Measurements from ENCODE around the gene ATP6V0D1. TPM values are rescaled to one million over a fixed set of nuclear protein-coding genes. Genes with fewer than 3 reads are reported as not detected.

The ATP6V0D1 gene
- total RNA-seq, 1 donor from 2014 or later = 31.8 TPM

- intact Hi-C loops (cut with micrococcal nuclease) = no loop called here
- no peak overlapping the region for H3K4me3 Mint-ChIP-seq
- no peak overlapping the region for H3K27ac Mint-ChIP-seq
- no peaks in the 10 kb centered on the region for H3K4me1 Mint-ChIP-seq
- peaks cover 7% of the 10 kb centered on the region for H3K27me3 Mint-ChIP-seq
- no peaks in the 10 kb centered on the region for H3K9me3 Mint-ChIP-seq
- DNase-seq = no peak
- H3K36me3 Mint-ChIP-seq (ENCODE audit: low read depth) = no peaks in the 10 kb centered on the region
These were observed 80.1 kb downstream of the ATP6V0D1 start for GRCh38 chr16:67400901-67401300.

GRCh38 chr16:67399749-67400704 lies 80.9 kb downstream of the ATP6V0D1 start:
- Mint-ChIP-seq H3K27me3 (peaks cover 15% of the 10 kb centered on the region), H3K36me3 (ENCODE audit: low read depth) (no peaks in the 10 kb centered on the region), H3K27ac (no peak overlapping the region), H3K4me1 (no peaks in the 10 kb centered on the region), H3K4me3 (no peak overlapping the region), H3K9me3 (no peaks in the 10 kb centered on the region)
- intact Hi-C loops (cut with micrococcal nuclease) = loop anchor here (1.0 to 10.0 kb wide), 3 partner anchors 55 to 140 kb away; partner anchors contain the start of gene PLEKHG4
- DNase-seq = no peak

GRCh38 chr16:67399218-67399733 lies 81.7 kb downstream of the ATP6V0D1 start:
- DNase-seq = peak; percentile 87
- intact Hi-C loops (cut with micrococcal nuclease) = loop anchor here (1.0 to 10.0 kb wide), 3 partner anchors 54 to 139 kb away; partner anchors contain the start of gene PLEKHG4
- no peak overlapping the region for H3K27ac Mint-ChIP-seq
- no peak overlapping the region for H3K4me3 Mint-ChIP-seq
- H3K4me1 Mint-ChIP-seq = no peaks in the 10 kb centered on the region
- no peaks in the 10 kb centered on the region for H3K9me3 Mint-ChIP-seq
- H3K27me3 Mint-ChIP-seq = peaks cover 18% of the 10 kb centered on the region
- no peaks in the 10 kb centered on the region for H3K36me3 Mint-ChIP-seq (ENCODE audit: low read depth)

GRCh38 chr16:67398546-67399217 lies 82.3 kb downstream of the ATP6V0D1 start:
- peaks cover 24% of the 10 kb centered on the region for H3K27me3 Mint-ChIP-seq
- H3K27ac Mint-ChIP-seq = no peak overlapping the region
- H3K36me3 Mint-ChIP-seq (ENCODE audit: low read depth) = no peaks in the 10 kb centered on the region
- no peak overlapping the region for H3K4me3 Mint-ChIP-seq
- DNase-seq = no peak
- H3K9me3 Mint-ChIP-seq = no peaks in the 10 kb centered on the region
- H3K4me1 Mint-ChIP-seq = peaks cover 4% of the 10 kb centered on the region
- intact Hi-C loops (cut with micrococcal nuclease) = loop anchor here (1.0 to 10.0 kb wide), 3 partner anchors 54 to 138 kb away; partner anchors contain the start of gene PLEKHG4

- DNase-seq = no peak
- peaks cover 27% of the 10 kb centered on the region for H3K27me3 Mint-ChIP-seq
- no peaks in the 10 kb centered on the region for H3K36me3 Mint-ChIP-seq (ENCODE audit: low read depth)
- no peak overlapping the region for H3K4me3 Mint-ChIP-seq
- intact Hi-C loops (cut with micrococcal nuclease) = loop anchor here (5.0 to 10.0 kb wide), 2 partner anchors 53 to 121 kb away; partner anchors contain the start of gene PLEKHG4
- peaks cover 4% of the 10 kb centered on the region for H3K4me1 Mint-ChIP-seq
- H3K9me3 Mint-ChIP-seq = no peaks in the 10 kb centered on the region
- no peak overlapping the region for H3K27ac Mint-ChIP-seq
These were observed 83.0 kb downstream of the ATP6V0D1 start for GRCh38 chr16:67397812-67398545.

- no peak overlapping the region for H3K27ac Mint-ChIP-seq
- DNase-seq = no peak
- no peaks in the 10 kb centered on the region for H3K36me3 Mint-ChIP-seq (ENCODE audit: low read depth)
These were observed 83.7 kb downstream of the ATP6V0D1 start for GRCh38 chr16:67397036-67397801.

GRCh38 chr16:67396159-67397035 lies 84.6 kb downstream of the ATP6V0D1 start:
- no peak overlapping the region for H3K27ac Mint-ChIP-seq
- peaks cover 37% of the 10 kb centered on the region for H3K27me3 Mint-ChIP-seq
- peaks cover 4% of the 10 kb centered on the region for H3K4me1 Mint-ChIP-seq
- H3K36me3 Mint-ChIP-seq (ENCODE audit: low read depth) = no peaks in the 10 kb centered on the region
- H3K9me3 Mint-ChIP-seq = no peaks in the 10 kb centered on the region
- DNase-seq = no peak
- no peak overlapping the region for H3K4me3 Mint-ChIP-seq
- intact Hi-C loops (cut with micrococcal nuclease) = loop anchor here (5.0 to 10.0 kb wide), 2 partner anchors 52 to 119 kb away; partner anchors contain the start of gene PLEKHG4

More at GRCh38 chr16:67397036-67397801, 83.7 kb downstream of the ATP6V0D1 start:
- Mint-ChIP-seq H3K27me3 (peaks cover 34% of the 10 kb centered on the region), H3K4me1 (peaks cover 4% of the 10 kb centered on the region), H3K9me3 (no peaks in the 10 kb centered on the region), H3K4me3 (no peak overlapping the region)
- intact Hi-C loops (cut with micrococcal nuclease) = loop anchor here (5.0 to 10.0 kb wide), 2 partner anchors 52 to 120 kb away; partner anchors contain the start of gene PLEKHG4

- peaks cover 42% of the 10 kb centered on the region for H3K27me3 Mint-ChIP-seq
- no peak for DNase-seq
- intact Hi-C loops (cut with micrococcal nuclease) = loop anchor here (5.0 to 10.0 kb wide), 2 partner anchors 51 to 118 kb away; partner anchors contain the start of gene PLEKHG4
- no peaks in the 10 kb centered on the region for H3K9me3 Mint-ChIP-seq
- peaks cover 4% of the 10 kb centered on the region for H3K4me1 Mint-ChIP-seq
- H3K4me3 Mint-ChIP-seq = no peak overlapping the region
- H3K27ac Mint-ChIP-seq = no peak overlapping the region
- no peaks in the 10 kb centered on the region for H3K36me3 Mint-ChIP-seq (ENCODE audit: low read depth)
These were observed 85.3 kb downstream of the ATP6V0D1 start for GRCh38 chr16:67395458-67396158.

- H3K27me3 Mint-ChIP-seq = peaks cover 45% of the 10 kb centered on the region
- intact Hi-C loops (cut with micrococcal nuclease) = loop anchor here (5.0 to 10.0 kb wide), 2 partner anchors 50 to 118 kb away; partner anchors contain the start of gene PLEKHG4
- no peaks in the 10 kb centered on the region for H3K36me3 Mint-ChIP-seq (ENCODE audit: low read depth)
- DNase-seq = no peak
- no peak overlapping the region for H3K27ac Mint-ChIP-seq
- no peaks in the 10 kb centered on the region for H3K9me3 Mint-ChIP-seq
- H3K4me1 Mint-ChIP-seq = peaks cover 4% of the 10 kb centered on the region
- H3K4me3 Mint-ChIP-seq = no peak overlapping the region
These were observed 85.9 kb downstream of the ATP6V0D1 start for GRCh38 chr16:67395105-67395457.

- peaks cover 4% of the 10 kb centered on the region for H3K4me1 Mint-ChIP-seq
- no peaks in the 10 kb centered on the region for H3K36me3 Mint-ChIP-seq (ENCODE audit: low read depth)
- no peaks in the 10 kb centered on the region for H3K9me3 Mint-ChIP-seq
- intact Hi-C loops (cut with micrococcal nuclease) = loop anchor here (5.0 to 10.0 kb wide), 2 partner anchors 50 to 117 kb away; partner anchors contain the start of gene PLEKHG4
- peaks cover 49% of the 10 kb centered on the region for H3K27me3 Mint-ChIP-seq
- H3K27ac Mint-ChIP-seq = peak overlapping the region; percentile 62
- peak overlapping the region; percentile 64 for H3K4me3 Mint-ChIP-seq
- DNase-seq = no peak
These were observed 86.5 kb downstream of the ATP6V0D1 start for GRCh38 chr16:67394155-67395104.
